Astrocyte of the hippocampus (primary cell): ENCODE data around the gene ITGA8.
"Not testable (repeated sequence)": the region's sequence is repeated elsewhere in the genome, so short reads cannot be mapped to it uniquely, and the experiment has no call there.

Experiments
- DNase-seq: peaks from one replicate; pipeline ENCODE4 v3.0.0; 2011; ENCODE audit warnings: low read depth, low spot score

ITGA8 gene

GRCh38 chr10:15557168-15557567 lies 162.6 kb downstream of the ITGA8 start:
- DNase-seq = not testable (repeated sequence)

- DNase-seq = no peak
Observed at GRCh38 chr10:15550950-15551349, 168.8 kb downstream of the ITGA8 start.

- DNase-seq = no peak
Observed at GRCh38 chr10:15548331-15548730, 171.4 kb downstream of the ITGA8 start.

- no peak for DNase-seq
Observed at GRCh38 chr10:15546606-15547005, 173.1 kb downstream of the ITGA8 start.

GRCh38 chr10:15545884-15546283 lies 173.8 kb downstream of the ITGA8 start:
- DNase-seq = no peak

GRCh38 chr10:15545266-15545665 lies 174.5 kb downstream of the ITGA8 start:
- no peak for DNase-seq

- DNase-seq = no peak
Observed at GRCh38 chr10:15543994-15544393, 175.7 kb downstream of the ITGA8 start.

- no peak for DNase-seq
Observed at GRCh38 chr10:15542817-15543216, 176.9 kb downstream of the ITGA8 start.

- no peak for DNase-seq
Observed at GRCh38 chr10:15541376-15541775, 178.3 kb downstream of the ITGA8 start.

- DNase-seq = no peak
Observed at GRCh38 chr10:15540727-15541126, 179.0 kb downstream of the ITGA8 start.

- no peak for DNase-seq
Observed at GRCh38 chr10:15539262-15539661, 180.5 kb downstream of the ITGA8 start.

- DNase-seq = not testable (repeated sequence)
Observed at GRCh38 chr10:15534928-15535538, 184.7 kb downstream of the ITGA8 start.

- DNase-seq = no peak
Observed at GRCh38 chr10:15531927-15532722, 187.6 kb downstream of the ITGA8 start.

- DNase-seq = no peak
Observed at GRCh38 chr10:15528859-15529239, 190.9 kb downstream of the ITGA8 start.

- DNase-seq = no peak
Observed at GRCh38 chr10:15526754-15527153, 193.0 kb downstream of the ITGA8 start.

GRCh38 chr10:15521328-15521903 lies 198.3 kb downstream of the ITGA8 start:
- no peak for DNase-seq

- DNase-seq = no peak
Observed at GRCh38 chr10:15518250-15518649, 201.5 kb downstream of the ITGA8 start.

GRCh38 chr10:15516256-15517085 lies 203.3 kb downstream of the ITGA8 start:
- no peak for DNase-seq

- no peak for DNase-seq
Observed at GRCh38 chr10:15515202-15515601, 204.5 kb downstream of the ITGA8 start.

GRCh38 chr10:15510963-15511362 lies 208.8 kb downstream of the ITGA8 start:
- no peak for DNase-seq

GRCh38 chr10:15505329-15505728 lies 214.4 kb downstream of the ITGA8 start:
- no peak for DNase-seq
